Ishikawa (cell line): ENCODE measurements around the gene NUDT13.

Source experiments
- CEBPB ChIP-seq: IDR thresholded peaks from 2 replicates; pipeline ENCODE4 v1.6.1; 2012
- CREB1 ChIP-seq: IDR thresholded peaks from 2 replicates; pipeline ENCODE4 v1.6.1; 2012; ENCODE audit warnings: low read depth
- FOXM1 ChIP-seq: IDR thresholded peaks from 2 replicates; pipeline ENCODE4 v1.6.1; 2012; ENCODE audit warnings: low read depth, borderline replicate concordance
- NFIC ChIP-seq: IDR thresholded peaks from 2 replicates; pipeline ENCODE4 v1.6.1; 2012
- RAD21 ChIP-seq: IDR thresholded peaks from 2 replicates; pipeline ENCODE4 v1.6.1; 2012; ENCODE audit warnings: low read depth
- TCF12 ChIP-seq: IDR thresholded peaks from 2 replicates; pipeline ENCODE4 v1.6.1; 2012; ENCODE audit warnings: low read depth
- TEAD4 ChIP-seq: IDR thresholded peaks from 2 replicates; pipeline ENCODE4 v1.6.1; 2012
- USF1 ChIP-seq: IDR thresholded peaks from 2 replicates; pipeline ENCODE4 v1.6.1; 2012
- YY1 ChIP-seq: IDR thresholded peaks from 2 replicates; pipeline ENCODE4 v1.6.1; 2012; ENCODE audit warnings: low read depth
- ZBTB7A ChIP-seq: IDR thresholded peaks from 2 replicates; pipeline ENCODE4 v1.6.1; 2012; ENCODE audit warnings: low read depth
- TF ChIP-seq, protein P1 (sequence below): IDR thresholded peaks from 2 replicates; pipeline ENCODE4 v1.6.1; 2012
- TF ChIP-seq, protein P2 (sequence below): IDR thresholded peaks from 2 replicates; pipeline ENCODE4 v1.6.1; 2012; ENCODE audit warnings: low read depth, mild to moderate bottlenecking

DNA sequence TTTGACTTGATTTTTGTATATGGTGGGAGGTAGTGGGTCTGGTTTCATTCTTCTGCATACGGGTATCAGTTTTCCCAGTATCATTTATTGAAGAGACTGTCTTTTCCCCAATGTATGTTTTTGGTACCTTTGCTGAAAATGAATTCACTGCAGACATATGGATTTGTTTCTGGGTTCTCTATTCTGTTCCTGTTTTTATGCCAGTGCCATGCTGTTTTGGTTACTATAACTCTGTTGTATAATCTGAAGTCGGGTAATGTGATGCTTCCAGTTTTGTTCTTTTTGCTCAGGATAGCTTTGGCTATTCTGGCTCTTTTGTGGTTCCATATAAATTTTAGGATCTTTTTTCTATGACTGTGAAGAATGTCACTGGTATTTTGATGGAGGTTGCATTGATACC is 56.7 kb downstream of the NUDT13 start:
- TF ChIP-seq CREB1 = no peak
- TF ChIP-seq ZBTB7A = no peak
- TF ChIP-seq, protein P1, sequence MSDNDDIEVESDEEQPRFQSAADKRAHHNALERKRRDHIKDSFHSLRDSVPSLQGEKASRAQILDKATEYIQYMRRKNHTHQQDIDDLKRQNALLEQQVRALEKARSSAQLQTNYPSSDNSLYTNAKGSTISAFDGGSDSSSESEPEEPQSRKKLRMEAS = no peak
- no peak for TF ChIP-seq USF1
- TF ChIP-seq CEBPB = no peak
- TF ChIP-seq RAD21 = no peak
- no peak for TF ChIP-seq FOXM1
- no peak for TF ChIP-seq NFIC
- TF ChIP-seq YY1 = no peak
- TF ChIP-seq, protein P2, sequence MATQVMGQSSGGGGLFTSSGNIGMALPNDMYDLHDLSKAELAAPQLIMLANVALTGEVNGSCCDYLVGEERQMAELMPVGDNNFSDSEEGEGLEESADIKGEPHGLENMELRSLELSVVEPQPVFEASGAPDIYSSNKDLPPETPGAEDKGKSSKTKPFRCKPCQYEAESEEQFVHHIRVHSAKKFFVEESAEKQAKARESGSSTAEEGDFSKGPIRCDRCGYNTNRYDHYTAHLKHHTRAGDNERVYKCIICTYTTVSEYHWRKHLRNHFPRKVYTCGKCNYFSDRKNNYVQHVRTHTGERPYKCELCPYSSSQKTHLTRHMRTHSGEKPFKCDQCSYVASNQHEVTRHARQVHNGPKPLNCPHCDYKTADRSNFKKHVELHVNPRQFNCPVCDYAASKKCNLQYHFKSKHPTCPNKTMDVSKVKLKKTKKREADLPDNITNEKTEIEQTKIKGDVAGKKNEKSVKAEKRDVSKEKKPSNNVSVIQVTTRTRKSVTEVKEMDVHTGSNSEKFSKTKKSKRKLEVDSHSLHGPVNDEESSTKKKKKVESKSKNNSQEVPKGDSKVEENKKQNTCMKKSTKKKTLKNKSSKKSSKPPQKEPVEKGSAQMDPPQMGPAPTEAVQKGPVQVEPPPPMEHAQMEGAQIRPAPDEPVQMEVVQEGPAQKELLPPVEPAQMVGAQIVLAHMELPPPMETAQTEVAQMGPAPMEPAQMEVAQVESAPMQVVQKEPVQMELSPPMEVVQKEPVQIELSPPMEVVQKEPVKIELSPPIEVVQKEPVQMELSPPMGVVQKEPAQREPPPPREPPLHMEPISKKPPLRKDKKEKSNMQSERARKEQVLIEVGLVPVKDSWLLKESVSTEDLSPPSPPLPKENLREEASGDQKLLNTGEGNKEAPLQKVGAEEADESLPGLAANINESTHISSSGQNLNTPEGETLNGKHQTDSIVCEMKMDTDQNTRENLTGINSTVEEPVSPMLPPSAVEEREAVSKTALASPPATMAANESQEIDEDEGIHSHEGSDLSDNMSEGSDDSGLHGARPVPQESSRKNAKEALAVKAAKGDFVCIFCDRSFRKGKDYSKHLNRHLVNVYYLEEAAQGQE = no peak
- TF ChIP-seq TCF12 = no peak
- TF ChIP-seq TEAD4 = no peak
